K562 (cell line): Measurements from ENCODE around the gene FOXN3. TPM values are rescaled to one million over a fixed set of nuclear protein-coding genes. Genes with fewer than 3 reads are reported as not detected.

Experiments
- ATAC-seq: fragments of 200-7000 bp; cut with Tn5 transposase; 3 replicates; pipeline ENCODE4 v1.9.1; 2020; ENCODE audit warnings: moderate library complexity
- BruUV-seq: library from RNA; stranded (reverse); fragments of 400-500 nt; replicated peaks from 2 replicates; lab custom pipeline; 2021; lab: Mats Ljungman, UMichigan
- CTCF ChIA-PET: fragments of 300-600 bp; formaldehyde crosslinking; extraction: SDS; loops from one replicate; lab custom pipeline; 2021; ENCODE audit warnings: low intra/inter-chr PET ratio; lab: Yijun Ruan, JAX
- POLR2A ChIA-PET: fragments of 300-600, 350-650 bp; sonication (Branson Sonifier 250); formaldehyde crosslinking; extraction: SDS; loops from one replicate; lab custom pipeline; 2021; ENCODE audit warnings: antibody characterized with exemption, inconsistent platforms; lab: Yijun Ruan, JAX
- DNase-seq, 4 experiments: peaks; one replicate each; pipeline versions ENCODE4 v3.0.0 to v3.0.0-alpha.2; 2011 to 2018; ENCODE audit warnings: low spot score in 3 of 4, mixed read lengths in 3 of 4; ENCODE audit errors: extremely low read depth in 1 of 4
- FAIRE-seq: peaks from 2 replicates; lab custom pipeline; 2011; peaks lifted over from hg19 to GRCh38; lab: Jason Lieb, UNC
- H2AFZ ChIP-seq: 2 replicates; pipeline ENCODE4 v1.6.0; 2011; ENCODE audit warnings: low read depth, low read length, control low read depth, inconsistent platforms
- H3K27ac ChIP-seq: fragments of 200-600 bp; 3 replicates; pipeline ENCODE4 v1.8.0; 2011; ENCODE audit warnings: low read depth, mild to moderate bottlenecking, control low read depth, inconsistent platforms, low read length, moderate library complexity, mixed read lengths; ENCODE audit errors: extremely low read depth
- H3K27me3 ChIP-seq, 2 experiments: fragments of 300-600 bp in 1 of 2; 2 replicates in 1 of 2; 3 replicates in 1 of 2; pipeline versions ENCODE4 v1.6.0 to v1.8.0; 2011; ENCODE audit warnings: inconsistent platforms in 2 of 2, low read length in 2 of 2, mild to moderate bottlenecking in 1 of 2, mixed read lengths in 1 of 2, moderate library complexity in 1 of 2; ENCODE audit not compliant: control insufficient read depth in 2 of 2, insufficient read depth in 2 of 2
- H3K36me3 ChIP-seq: fragments of 300-600 bp; 3 replicates; pipeline ENCODE4 v1.8.0; 2011; ENCODE audit warnings: mild to moderate bottlenecking, low read length, inconsistent platforms; ENCODE audit not compliant: control insufficient read depth, insufficient read depth
- H3K4me1 ChIP-seq, 2 experiments: fragments of 200-600 bp in 1 of 2; replicated peaks in 1 of 2; 2 replicates in 1 of 2; 3 replicates in 1 of 2; pipeline versions ENCODE4 v1.5.1 to v1.8.0; 2011; ENCODE audit warnings: inconsistent platforms in 2 of 2, low read length in 2 of 2, mild to moderate bottlenecking in 1 of 2, mixed read lengths in 1 of 2, moderate library complexity in 1 of 2; ENCODE audit not compliant: control insufficient read depth in 2 of 2, insufficient read depth in 2 of 2
- H3K4me2 ChIP-seq: 2 replicates; pipeline ENCODE4 v1.6.1; 2011; ENCODE audit warnings: low read length, control low read depth, inconsistent platforms, mixed read lengths; ENCODE audit not compliant: insufficient read depth
- H3K4me3 ChIP-seq: fragments of 200-600 bp; sonication (generic), shearing (Covaris generic); 2 replicates; pipeline ENCODE4 v1.5.1; 2016; ENCODE audit warnings: control low read depth, inconsistent platforms
- H3K79me2 ChIP-seq: fragments of 200-600 bp; 3 replicates; pipeline ENCODE4 v1.8.0; 2011; ENCODE audit warnings: low read length, inconsistent platforms; ENCODE audit not compliant: control insufficient read depth, insufficient read depth
- H3K9ac ChIP-seq, 2 experiments: 2 replicates each; pipeline versions ENCODE4 v1.6.0 to v1.6.1; 2011; ENCODE audit warnings: low read depth in 2 of 2, low read length in 2 of 2, control low read depth in 1 of 2, inconsistent platforms in 1 of 2, mild to moderate bottlenecking in 1 of 2, mixed read lengths in 1 of 2; ENCODE audit not compliant: insufficient read depth in 1 of 2
- H3K9me1 ChIP-seq: one replicate; pipeline ENCODE4 v1.6.0; 2011; ENCODE audit warnings: inconsistent platforms, mild to moderate bottlenecking, low read length, moderate library complexity; ENCODE audit not compliant: control insufficient read depth, insufficient read depth
- H3K9me3 ChIP-seq: replicated peaks from 2 replicates; pipeline ENCODE4 v1.5.1; 2011; ENCODE audit warnings: low read depth, low read length, inconsistent platforms; ENCODE audit not compliant: control insufficient read depth, insufficient read depth
- H4K20me1 ChIP-seq: replicated peaks from 2 replicates; pipeline ENCODE4 v1.6.1; 2011; ENCODE audit warnings: low read length, inconsistent platforms, mixed read lengths; ENCODE audit not compliant: control insufficient read depth, insufficient read depth
- BCOR ChIP-seq: fragments of 450-650 bp; IDR thresholded peaks from 2 replicates; pipeline ENCODE4 v1.6.1; 2016
- ELF2 ChIP-seq: fragments of 250-450 bp; sonication (Bioruptor Pico); IDR thresholded peaks from 2 replicates; pipeline ENCODE4 v1.5.0; 2021; ENCODE audit warnings: mild to moderate bottlenecking
- HNRNPK ChIP-seq: fragments of 200-400 bp; formaldehyde crosslinking; IDR thresholded peaks from one replicate; pipeline ENCODE4 v1.6.1; 2018; ENCODE audit warnings: mild to moderate bottlenecking, low read depth, low read length; ENCODE audit not compliant: poor library complexity, severe bottlenecking
- KAT7 ChIP-seq: sonication (generic); formaldehyde crosslinking; IDR thresholded peaks from 2 replicates; pipeline ENCODE4 v1.8.0; 2022; ENCODE audit warnings: missing genetic modification reagents, mild to moderate bottlenecking, borderline replicate concordance
- KLF1 ChIP-seq: fragments of 450-650 bp; IDR thresholded peaks from 2 replicates; pipeline ENCODE4 v1.6.1; 2016; ENCODE audit warnings: missing genetic modification characterization, missing compliant biosample characterization
- POLR2AphosphoS2 ChIP-seq: IDR thresholded peaks from 2 replicates; pipeline ENCODE4 v1.6.1; 2012; ENCODE audit warnings: low read length, improper control_type of control experiment
- SRF ChIP-seq, 2 experiments: fragments of 250-450, 450-650 bp in 1 of 2; sonication (Bioruptor Pico) in 1 of 2; sonication (generic) in 1 of 2; formaldehyde crosslinking; IDR thresholded peaks; 2 replicates each; pipeline versions ENCODE4 v1.5.0 to v1.5.1; 2020 to 2022; ENCODE audit warnings: mild to moderate bottlenecking in 1 of 2, missing genetic modification reagents in 1 of 2
- TAL1 ChIP-seq: fragments of 450-650 bp; IDR thresholded peaks from 2 replicates; pipeline ENCODE4 v1.6.1; 2016; ENCODE audit warnings: mild to moderate bottlenecking
- TFAM ChIP-seq: fragments of 250-450 bp; sonication (Bioruptor Pico); conservative IDR thresholded peaks from 2 replicates; pipeline ENCODE4 v1.5.0; 2021; ENCODE audit warnings: mild to moderate bottlenecking, moderate library complexity
- ZC3H11A ChIP-seq: IDR thresholded peaks from 2 replicates; pipeline ENCODE4 v1.6.1; 2012; ENCODE audit warnings: low read depth, low read length, improper control_type of control experiment
- WGBS: fragments of 100-300 bp; shearing (Covaris generic); methylation state at CpG from one replicate; pipeline ENCODE4 v1.1.6; 2016; ENCODE audit warnings: low coverage, mixed read lengths; ENCODE audit not compliant: insufficient coverage; ENCODE audit errors: missing lambda C conversion rate; 5-methylcytosine and 5-hydroxymethylcytosine counted together
- in situ Hi-C: fragments of 300-500 bp; cut with MboI; formaldehyde crosslinking; loops from 4 replicates; pipeline ENCODE4 v1.15.0; 2018; ENCODE audit warnings: inconsistent platforms, mixed read lengths
- intact Hi-C: fragments of 100-400 bp; cut with micrococcal nuclease; formaldehyde crosslinking; loops from 2 replicates; pipeline ENCODE4 v1.14.2; 2022
- polyA plus RNA-seq, 8 experiments: library from polyadenylated mRNA; depleted of rRNA in 4 of 8; stranded (reverse) in 5 of 8; unstranded in 3 of 8; fragments of >200 nt; fragmentation: Nextera tagmentation in 2 of 8; fragmentation: Illumina TruSeq in 1 of 8; extraction: Ambion mirVana in 2 of 8; extraction: Trizol in 1 of 8; gene quantifications; 2 replicates each; pipeline versions ENCODE4 v1.2.1 to v1.2.3, GENCODE V29; 2011 to 2014; ENCODE audit warnings: inconsistent platforms in 1 of 8, missing spikeins in 1 of 8
- total RNA-seq, 7 experiments: library from RNA; depleted of rRNA in 6 of 7; stranded (reverse); fragments of >200 nt in 6 of 7; fragmentation: Illumina TruSeq in 2 of 7; extraction: Trizol in 2 of 7; gene quantifications; 2 replicates each; pipeline versions ENCODE4 v1.2.1 to v1.2.3, GENCODE V29; 2011 to 2021; ENCODE audit warnings: low replicate concordance in 1 of 7
- TF ChIP-seq, protein P1 (sequence below): sonication (generic); formaldehyde crosslinking; IDR thresholded peaks from 2 replicates; pipeline ENCODE4 v1.8.1; 2022; ENCODE audit warnings: missing genetic modification reagents
- TF ChIP-seq, protein P2 (sequence below): sonication (generic); IDR thresholded peaks from 2 replicates; pipeline ENCODE4 v1.6.1; 2016
- TF ChIP-seq, protein P3 (sequence below): IDR thresholded peaks from 2 replicates; pipeline ENCODE4 v1.6.1; 2016; ENCODE audit warnings: missing genetic modification characterization, missing compliant biosample characterization

The FOXN3 gene
- total and polyA plus RNA-seq, 9 of the 15 experiments (the other 6 are each of a cell fraction or from before 2014, with no cell fraction given): 0.07 to 1.3 (median 0.40) TPM

DNA sequence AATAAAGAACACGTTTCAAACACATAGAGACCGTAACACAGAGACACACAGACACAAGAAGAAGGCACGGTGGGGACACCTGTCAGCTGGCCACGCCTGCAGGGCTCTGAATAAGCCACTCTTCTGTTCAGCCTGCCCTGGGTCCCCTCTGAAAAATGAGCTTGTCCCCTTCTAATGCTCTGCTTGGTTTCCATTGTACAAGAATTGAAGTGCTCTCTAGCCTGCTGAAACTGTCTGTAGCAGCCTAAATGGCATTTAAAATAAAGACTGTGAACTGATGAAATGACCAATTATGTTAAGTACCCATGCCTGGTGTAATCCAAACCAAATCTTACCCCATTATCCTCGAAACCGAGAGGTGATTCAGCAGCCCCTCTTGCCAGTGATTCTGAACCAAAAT is 139.8 kb downstream of the FOXN3 start:
- in situ Hi-C loops: no loop called here
- Histone ChIP-seq H3K79me2 (no peaks in the 10 kb centered on the region), H4K20me1 (no peaks in the 10 kb centered on the region), H3K9me3 (no peaks in the 10 kb centered on the region), H3K4me3 (no peak overlapping the region), H3K27ac (no peak overlapping the region), H3K27me3 (peaks cover 0 to 5% of the 10 kb centered on the region in 2 experiments; a peak in 2 of 5 replicates), H3K9me1 (no peaks in the 10 kb centered on the region), H3K9ac (no peak overlapping the region), H3K4me2 (no peak overlapping the region), H3K36me3 (no peaks in the 10 kb centered on the region), H3K4me1 (no peaks in the 10 kb centered on the region), H2AFZ (no peak overlapping the region)
- no peak for DNase-seq
- no peak for FAIRE-seq
- intact Hi-C loops: no loop called here
- WGBS: 0% methylated on average over 6 of the region's 6 CpGs
- BruUV-seq: no TSS peak
- TF ChIP-seq ELF2 (no peak), TFAM (no peak)
- no peak for ATAC-seq
- POLR2A ChIA-PET: no interaction called here
- CTCF ChIA-PET: no interaction called here

DNA sequence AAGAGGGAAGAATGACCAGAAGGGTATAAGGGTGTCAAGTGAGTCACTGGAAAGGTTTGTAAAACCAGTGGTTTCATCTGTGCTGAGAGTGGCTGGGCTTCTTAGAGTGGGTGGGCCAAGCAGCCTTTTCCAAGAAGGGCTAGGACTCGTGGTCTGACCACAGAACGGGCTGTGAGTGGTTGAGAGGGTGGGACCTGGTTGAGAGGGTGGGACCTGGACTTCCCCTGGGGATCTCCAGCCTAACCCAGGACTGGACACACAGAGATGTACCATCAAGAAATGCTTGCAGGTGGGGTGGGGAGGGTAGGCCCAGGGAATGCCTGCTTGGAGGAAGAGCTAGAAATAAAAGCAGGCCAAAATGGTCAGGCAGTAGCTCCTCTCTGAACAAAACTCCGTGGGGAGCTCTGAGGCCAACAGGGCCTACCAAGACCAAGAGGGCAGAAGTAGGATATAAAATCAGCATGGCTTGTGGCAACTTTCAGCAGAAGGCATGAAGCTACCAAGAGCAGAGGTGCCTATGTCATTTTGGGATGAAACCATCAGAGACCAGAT is 140.5 kb downstream of the FOXN3 start:
- Histone ChIP-seq H3K9me3 (no peaks in the 10 kb centered on the region), H3K27ac (no peak overlapping the region), H3K4me2 (no peak overlapping the region), H3K36me3 (no peaks in the 10 kb centered on the region), H3K27me3 (peaks cover 0 to 5% of the 10 kb centered on the region in 2 experiments; a peak in 1 of 5 replicates), H3K9ac (no peak overlapping the region), H4K20me1 (no peaks in the 10 kb centered on the region), H3K79me2 (no peaks in the 10 kb centered on the region), H3K4me3 (no peak overlapping the region), H3K4me1 (no peaks in the 10 kb centered on the region), H3K9me1 (no peaks in the 10 kb centered on the region), H2AFZ (no peak overlapping the region)
- no TSS peak for BruUV-seq
- no peak for DNase-seq
- ChIA-PET POLR2A (interaction anchor here (1.2 kb wide), 1 partner anchor 8 kb away, joined by 3 read pairs; no protein-coding TSS in a partner anchor), CTCF (no interaction called here)
- WGBS: 0% methylated on average over 2 of the region's 3 CpGs
- in situ Hi-C loops (no loop called here), intact Hi-C loops (no loop called here)
- ATAC-seq: no peak
- no peak for FAIRE-seq
- TF ChIP-seq, protein P1, sequence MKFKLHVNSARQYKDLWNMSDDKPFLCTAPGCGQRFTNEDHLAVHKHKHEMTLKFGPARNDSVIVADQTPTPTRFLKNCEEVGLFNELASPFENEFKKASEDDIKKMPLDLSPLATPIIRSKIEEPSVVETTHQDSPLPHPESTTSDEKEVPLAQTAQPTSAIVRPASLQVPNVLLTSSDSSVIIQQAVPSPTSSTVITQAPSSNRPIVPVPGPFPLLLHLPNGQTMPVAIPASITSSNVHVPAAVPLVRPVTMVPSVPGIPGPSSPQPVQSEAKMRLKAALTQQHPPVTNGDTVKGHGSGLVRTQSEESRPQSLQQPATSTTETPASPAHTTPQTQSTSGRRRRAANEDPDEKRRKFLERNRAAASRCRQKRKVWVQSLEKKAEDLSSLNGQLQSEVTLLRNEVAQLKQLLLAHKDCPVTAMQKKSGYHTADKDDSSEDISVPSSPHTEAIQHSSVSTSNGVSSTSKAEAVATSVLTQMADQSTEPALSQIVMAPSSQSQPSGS (CRISPR knock-in tag): no peak
- TF ChIP-seq KLF1 (tag): no peak
- no peak for TF ChIP-seq TAL1
- TF ChIP-seq HNRNPK: no peak
- TF ChIP-seq, protein P2, sequence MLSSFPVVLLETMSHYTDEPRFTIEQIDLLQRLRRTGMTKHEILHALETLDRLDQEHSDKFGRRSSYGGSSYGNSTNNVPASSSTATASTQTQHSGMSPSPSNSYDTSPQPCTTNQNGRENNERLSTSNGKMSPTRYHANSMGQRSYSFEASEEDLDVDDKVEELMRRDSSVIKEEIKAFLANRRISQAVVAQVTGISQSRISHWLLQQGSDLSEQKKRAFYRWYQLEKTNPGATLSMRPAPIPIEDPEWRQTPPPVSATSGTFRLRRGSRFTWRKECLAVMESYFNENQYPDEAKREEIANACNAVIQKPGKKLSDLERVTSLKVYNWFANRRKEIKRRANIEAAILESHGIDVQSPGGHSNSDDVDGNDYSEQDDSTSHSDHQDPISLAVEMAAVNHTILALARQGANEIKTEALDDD: no peak
- no peak for TF ChIP-seq KAT7 (CRISPR knock-in tag)
- TF ChIP-seq BCOR: no peak
- no peak for TF ChIP-seq POLR2AphosphoS2
- TF ChIP-seq, protein P3, sequence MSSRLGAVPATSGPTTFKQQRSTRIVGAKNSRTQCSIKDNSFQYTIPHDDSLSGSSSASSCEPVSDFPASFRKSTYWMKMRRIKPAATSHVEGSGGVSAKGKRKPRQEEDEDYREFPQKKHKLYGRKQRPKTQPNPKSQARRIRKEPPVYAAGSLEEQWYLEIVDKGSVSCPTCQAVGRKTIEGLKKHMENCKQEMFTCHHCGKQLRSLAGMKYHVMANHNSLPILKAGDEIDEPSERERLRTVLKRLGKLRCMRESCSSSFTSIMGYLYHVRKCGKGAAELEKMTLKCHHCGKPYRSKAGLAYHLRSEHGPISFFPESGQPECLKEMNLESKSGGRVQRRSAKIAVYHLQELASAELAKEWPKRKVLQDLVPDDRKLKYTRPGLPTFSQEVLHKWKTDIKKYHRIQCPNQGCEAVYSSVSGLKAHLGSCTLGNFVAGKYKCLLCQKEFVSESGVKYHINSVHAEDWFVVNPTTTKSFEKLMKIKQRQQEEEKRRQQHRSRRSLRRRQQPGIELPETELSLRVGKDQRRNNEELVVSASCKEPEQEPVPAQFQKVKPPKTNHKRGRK (tag): no peak
- TF ChIP-seq SRF (CRISPR knock-in tag; IDR thresholded peaks at IDR 0.05): no peak
- no peak for TF ChIP-seq ZC3H11A
